HG03575 (cell line): ENCODE measurements around the gene MEX3C.

ENCODE experiments used
- ATAC-seq: cut with Tn5 transposase; IDR thresholded peaks from one replicate; pipeline ENCODE4 v1.9.1; 2021; ENCODE audit not compliant: unreplicated experiment, insufficient number of reproducible peaks, low FRiP score; ENCODE audit errors: extremely low read depth

Gene MEX3C

DNA sequence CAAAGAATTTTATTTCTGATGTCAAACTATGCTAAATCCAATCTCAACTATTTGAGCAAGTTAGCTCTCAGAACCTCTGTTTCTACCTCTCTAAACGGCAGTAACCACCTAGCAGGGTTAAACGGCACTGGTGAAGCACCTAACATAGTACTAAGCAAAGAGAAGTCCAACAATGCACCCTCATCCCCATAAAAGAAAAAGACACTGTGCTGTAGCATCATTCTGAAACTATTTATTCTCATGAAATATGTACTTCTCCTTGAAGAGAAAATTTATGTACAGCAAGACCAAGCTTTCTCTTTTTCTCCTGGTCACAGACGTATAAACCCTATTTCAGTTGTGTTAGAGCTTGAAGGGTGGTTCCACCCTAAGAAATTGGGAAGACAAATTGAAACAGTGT is 4.8 kb downstream of the MEX3C start:
- ATAC-seq: no peak

DNA sequence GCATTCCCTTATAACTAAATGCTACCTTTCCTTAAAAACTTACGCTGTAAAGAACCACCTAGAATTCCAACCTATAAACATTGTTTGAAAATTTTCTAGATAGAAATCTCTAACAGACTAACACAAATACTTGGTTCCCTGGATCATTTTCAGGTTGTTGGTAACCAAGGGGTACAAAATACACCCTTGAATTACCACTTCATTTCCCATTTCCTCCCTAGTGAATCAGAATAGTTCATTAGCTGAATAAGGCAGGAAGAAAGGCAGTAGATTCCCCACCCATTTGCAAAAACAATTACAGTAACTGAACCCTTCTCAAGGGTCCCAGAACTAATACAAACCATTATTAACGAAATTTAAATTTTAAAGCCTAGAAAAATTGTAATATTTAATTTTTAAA is 5.5 kb downstream of the MEX3C start:
- ATAC-seq: no peak

DNA sequence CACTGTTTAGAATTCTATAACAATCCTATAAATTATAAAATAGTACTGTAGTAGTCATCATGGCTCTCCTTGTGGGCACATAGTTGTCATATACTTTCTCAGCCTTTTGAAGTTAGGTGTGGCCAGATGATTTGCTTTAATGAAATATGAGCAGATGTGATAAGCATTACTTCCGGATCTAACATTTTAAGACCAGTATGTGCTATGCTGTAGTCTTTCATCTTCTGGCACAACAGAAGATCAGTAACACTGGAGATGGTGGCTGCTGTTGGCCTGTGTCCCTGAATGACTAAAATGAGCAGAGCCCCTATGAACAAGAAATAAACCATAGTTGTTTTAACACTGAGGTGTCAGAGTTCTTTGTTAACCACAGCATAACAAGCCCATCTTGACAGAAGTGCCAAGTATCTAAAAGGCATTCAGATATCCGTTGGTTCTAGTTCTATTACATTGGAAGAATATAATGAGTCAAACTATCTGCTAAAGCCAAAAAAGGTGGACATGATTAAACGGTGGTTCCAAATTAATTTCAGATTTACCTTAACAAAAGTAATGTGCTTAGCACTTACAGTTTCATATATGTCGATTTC is 6.3 kb downstream of the MEX3C start:
- ATAC-seq: no peak

DNA sequence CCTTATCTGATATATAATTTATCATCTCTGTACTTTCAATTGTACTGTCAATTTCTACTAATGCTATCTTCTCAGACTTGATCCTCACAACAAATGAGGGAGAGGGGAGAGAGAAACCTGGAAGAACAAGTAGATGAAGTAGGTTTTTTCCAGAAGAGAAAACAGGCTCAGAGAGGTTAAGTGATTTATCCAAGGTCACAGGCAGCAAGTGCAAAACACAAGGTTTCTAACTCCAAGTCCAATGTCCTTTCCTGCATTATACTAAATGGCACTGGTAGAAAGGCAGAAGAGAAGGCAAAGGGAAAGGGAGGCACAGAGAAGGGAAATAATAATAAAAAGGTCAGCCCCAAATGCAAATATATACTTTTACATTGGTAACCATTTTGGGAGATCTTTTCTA is 7.5 kb downstream of the MEX3C start:
- ATAC-seq: no peak

GRCh38 chr18:51188024-51188701 is 9.3 kb downstream of the MEX3C start:
- no peak for ATAC-seq

DNA sequence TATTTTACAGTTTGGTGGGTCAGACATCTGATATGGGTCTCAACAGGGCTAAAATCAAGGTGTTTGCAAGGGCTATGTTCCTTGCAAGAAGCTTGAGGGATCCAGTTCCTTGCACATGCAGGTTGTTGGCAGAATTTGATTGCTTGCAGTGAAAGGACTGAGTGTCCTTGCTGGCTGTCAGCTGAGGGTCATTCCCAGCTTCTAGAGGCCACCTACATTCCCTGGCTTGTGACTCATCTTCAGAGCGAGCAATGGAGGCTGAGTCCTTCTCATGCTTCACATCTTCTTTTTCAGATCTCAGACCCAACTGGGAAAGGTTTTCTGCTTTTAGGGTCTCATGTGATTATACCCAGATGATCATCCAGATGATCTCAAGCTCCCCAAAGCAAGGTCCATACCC is 12.4 kb downstream of the MEX3C start:
- no peak for ATAC-seq

DNA sequence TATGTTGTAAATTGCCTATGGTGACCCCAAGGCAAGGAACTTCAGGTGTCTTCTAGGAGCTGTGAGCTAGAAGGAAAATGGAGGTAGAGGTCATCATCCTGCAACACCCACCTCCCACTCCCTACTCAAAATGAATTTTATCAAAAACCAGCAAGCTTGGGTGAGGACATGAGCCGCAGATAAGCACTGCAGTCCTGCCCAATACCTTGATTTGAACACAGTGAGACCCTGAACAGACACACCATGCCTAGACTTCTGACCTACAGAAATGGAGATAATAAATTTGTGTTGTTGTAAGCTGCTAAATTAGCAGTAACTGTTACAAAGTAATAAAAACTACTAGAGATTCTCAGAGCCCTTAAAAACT is 13.4 kb downstream of the MEX3C start:
- ATAC-seq: no peak

DNA sequence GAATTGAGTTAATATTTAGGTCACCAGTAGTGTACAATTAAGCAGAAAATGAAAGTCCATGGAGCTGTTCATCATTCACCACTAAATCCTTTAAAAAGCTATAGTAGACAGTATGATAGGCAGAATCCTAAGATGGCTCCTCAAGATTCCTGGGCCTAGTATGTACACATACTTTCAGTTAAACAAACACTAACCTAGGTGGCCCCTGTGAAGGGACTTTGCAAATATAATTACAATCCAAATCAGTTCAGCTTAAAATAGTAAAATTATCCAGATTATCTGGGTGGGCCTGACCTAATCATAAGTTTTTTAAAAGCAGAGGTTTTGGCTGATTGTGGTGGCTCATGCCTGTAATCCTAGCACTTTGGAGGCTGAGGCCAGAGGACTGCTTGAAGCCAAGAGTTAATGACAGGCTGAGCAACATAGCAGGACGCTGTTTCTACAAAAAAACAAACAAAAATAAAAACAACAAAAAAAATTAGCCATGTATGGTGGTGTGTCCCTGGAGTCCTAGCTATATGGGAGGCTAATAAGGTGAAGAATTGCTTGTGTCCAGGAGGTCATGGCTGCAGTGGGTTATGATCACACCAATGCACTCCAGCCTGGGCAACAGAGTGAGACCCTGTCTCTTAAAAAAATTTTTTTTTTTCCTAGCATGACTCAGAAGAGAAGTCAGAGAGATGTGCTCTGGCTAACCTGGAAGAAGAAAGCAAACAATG is 13.9 kb downstream of the MEX3C start:
- no peak for ATAC-seq

- no peak for ATAC-seq
These were observed 14.7 kb downstream of the MEX3C start for GRCh38 chr18:51182824-51183223.

DNA sequence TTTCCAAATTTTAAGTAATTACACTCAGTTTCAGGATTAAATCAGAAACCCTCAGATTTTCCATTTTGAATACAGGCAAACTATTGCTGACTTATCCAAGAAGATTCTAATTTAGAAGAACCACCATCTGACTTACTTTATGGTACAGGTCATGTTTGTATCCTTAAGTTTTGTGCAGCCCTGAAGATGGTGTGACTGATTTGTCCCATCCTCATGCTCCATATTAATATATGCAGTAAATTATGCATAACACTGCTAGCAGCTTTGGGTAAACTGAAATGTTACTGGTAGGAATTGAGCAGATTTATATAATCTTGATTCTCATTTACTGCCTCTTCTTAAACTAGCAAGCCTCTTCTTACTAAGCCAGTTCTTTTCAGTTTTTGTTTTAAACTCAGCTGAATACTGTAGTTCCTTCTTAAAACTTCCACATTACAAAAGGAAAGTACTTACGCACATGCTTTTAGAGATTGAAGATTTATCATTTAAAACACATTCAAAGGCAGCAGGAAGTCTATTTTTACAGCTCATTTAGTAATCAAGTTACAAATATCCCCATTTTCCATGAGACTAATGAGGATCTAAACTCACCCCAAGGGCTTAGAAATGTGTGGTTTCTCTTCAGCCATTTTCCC is 25.7 kb downstream of the MEX3C start:
- no peak for ATAC-seq

DNA sequence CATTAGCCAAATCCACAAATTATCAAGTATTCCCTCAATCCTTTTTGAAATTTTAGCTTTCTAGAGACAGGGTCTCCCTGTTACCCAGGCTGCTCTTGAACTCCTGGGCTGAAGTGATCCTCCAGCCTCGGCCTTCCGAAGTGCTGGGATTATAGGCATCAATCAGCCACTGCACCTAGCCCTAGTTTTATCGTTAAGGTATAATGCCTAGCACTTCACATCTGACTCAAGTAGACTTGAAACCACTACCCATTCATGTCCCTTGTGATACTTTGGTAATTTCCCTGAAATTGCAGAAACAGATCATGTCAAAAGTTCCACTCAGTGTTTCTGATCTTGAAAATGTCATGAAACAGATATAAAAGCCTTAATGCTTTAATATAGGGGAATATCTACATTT is 26.3 kb downstream of the MEX3C start:
- no peak for ATAC-seq

- no peak for ATAC-seq
These were observed 26.8 kb downstream of the MEX3C start for GRCh38 chr18:51170664-51171063.

DNA sequence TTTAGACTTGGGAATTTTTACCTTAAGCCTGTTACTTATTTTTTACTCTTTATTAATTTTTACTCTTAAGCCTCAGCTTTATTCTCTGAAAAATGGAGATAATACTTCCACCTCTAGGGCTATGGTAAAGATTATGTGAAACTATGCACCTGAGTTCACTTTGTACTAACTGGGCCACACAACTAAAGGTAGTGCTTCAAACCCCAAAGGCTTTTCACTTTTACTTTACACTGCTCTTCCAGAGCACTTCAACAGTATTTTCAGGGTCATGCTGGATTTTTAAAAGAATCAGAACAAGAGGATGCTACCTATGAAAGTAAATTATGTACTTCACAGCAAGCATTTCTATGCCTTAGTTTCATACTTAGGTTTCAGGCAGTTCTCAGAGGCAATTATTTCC is 27.8 kb downstream of the MEX3C start:
- ATAC-seq: no peak

DNA sequence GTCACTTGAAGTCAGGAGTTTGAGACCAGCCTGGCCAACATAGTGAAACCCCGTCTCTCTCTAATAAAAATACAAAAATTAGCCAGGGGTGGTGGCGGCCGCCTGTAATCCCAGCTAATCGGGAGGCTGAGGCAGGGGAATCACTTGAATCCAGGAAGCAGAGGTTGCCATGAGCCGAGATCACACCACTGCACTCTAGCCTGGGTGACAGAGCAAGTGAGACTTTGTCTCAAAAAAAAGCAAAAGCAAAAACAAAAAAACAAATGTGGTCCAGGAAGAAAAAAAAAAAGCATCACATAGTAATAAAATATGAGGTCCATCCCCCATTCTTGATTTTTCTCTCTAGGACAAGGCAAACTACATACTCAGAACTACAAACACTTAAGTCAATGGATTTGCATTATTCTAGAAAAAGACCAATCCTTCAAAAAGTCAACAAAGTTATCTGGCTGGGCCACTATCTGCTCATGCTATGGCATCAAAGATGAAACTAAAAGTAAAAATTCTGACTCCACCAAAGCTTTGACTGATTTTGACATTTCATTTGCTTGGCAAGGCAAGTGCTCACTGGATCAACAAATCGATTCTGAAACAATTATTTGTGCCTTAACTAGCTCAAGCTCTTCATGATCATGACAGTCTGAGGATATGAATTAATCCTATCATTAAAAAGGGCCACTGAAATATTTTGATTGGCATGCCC is 28.4 kb downstream of the MEX3C start:
- no peak for ATAC-seq

- no peak for ATAC-seq
These were observed 29.3 kb downstream of the MEX3C start for GRCh38 chr18:51168026-51168742.

DNA sequence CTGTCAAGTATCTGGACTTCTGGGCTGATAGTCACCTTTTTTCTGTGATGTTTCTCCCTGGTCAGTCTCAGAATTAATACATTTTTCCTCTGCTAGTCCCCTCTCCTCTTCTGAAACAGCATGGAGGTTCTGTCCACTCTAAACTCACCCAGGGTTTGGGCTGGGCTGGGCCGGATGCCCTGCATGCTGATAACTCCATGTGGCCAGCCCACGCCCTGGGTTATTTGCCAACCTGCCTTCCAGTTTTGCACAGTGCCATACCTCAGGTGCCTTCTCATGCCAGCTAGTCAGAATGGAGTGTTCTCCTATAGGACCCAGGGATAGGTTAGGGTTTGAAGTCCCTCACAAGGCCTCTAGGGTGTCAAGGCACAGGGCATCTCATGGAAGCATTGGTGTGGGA is 32.2 kb downstream of the MEX3C start:
- no peak for ATAC-seq

DNA sequence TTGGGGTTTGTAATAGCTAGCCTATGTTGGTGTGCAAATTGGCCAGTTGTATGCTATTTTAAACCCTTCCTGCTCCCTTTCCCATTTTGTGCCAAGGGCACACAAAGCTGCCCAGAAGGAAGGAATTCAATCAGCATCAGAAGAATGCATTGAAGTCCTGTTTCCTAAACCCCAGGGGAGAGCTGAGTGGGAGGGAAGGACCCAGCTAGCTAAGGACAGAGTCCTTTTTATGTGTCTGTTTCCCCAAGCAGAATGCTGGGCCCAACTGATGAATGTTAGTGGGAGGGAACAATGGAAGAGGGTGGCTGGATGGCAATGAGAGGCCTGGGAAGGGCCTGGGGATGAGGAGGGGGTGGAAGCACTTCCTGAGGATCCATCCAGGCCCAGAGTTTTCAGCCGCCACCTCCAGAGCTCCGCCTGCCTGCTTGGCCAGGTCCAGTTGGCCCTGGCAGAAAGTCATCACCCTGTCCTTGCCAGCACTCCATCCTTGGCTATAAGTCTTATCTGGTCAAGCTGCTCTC is 32.7 kb downstream of the MEX3C start:
- no peak for ATAC-seq

GRCh38 chr18:51164342-51164741 is 33.1 kb downstream of the MEX3C start:
- no peak for ATAC-seq

DNA sequence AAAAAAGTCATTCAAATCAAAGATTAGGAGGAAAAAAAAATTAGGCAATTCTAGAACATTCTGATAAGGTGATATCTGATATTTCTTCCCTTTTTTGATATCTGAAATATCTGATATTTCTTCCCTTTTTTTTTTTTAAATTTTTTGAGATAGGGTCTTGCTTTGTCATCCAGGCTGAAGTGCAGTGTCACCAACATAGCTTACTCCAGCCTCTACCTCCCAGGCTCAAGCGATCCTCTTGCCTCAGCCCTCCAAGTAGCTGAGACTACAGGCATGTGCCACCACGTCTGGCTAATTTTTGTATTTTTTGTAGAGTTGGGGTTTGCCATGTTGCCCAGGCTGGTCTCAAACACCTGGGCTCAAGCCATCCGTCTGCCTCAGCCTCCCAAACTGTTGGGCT is 33.9 kb downstream of the MEX3C start:
- ATAC-seq: no peak
